ENCODE data around the gene TLR10. TPM values are rescaled to one million over a fixed set of nuclear protein-coding genes. Genes with fewer than 3 reads are reported as not detected.

Gene TLR10
- total and polyA plus RNA-seq, 8 donors, result 0.15 to 3.0 (median 0.70) TPM

DNA sequence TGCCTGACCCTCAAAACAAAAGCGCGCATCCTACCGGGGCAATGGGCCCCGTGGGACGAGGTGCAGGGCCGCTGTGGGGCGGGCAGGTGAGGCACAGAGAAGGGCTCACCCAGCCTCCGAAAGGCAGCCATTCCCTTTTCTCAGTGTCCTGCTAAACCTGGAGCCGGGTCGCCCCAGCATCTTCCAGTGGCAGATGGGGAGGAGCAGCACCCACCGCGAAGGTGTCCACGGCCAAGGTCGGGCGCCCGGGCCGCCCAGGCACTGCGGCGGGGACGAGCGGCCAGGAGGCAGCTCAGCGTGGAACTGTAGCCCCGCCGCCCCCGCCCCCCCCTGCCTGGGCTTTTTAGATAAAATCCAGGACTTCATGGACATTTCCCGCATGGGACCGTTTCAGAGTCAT, 41.0 kb upstream of the TLR10 start:
- Histone ChIP-seq H3K27ac (no peak overlapping the region), H3K9me3 (peaks cover 0 to 4% of the 10 kb centered on the region in 2 donors), H3K27me3 (no peaks in the 10 kb centered on the region), H3K36me3 (peaks cover 0 to 3% of the 10 kb centered on the region in 2 donors), H3K4me3 (no peak overlapping the region), H3K4me1 (no peaks in the 10 kb centered on the region)
- ATAC-seq, result no peak
- DNase-seq, result peak in 1 of 4 donors; percentile 59
- intact Hi-C loops (cut with DNase I), result no loop called here
- no peak for TF ChIP-seq CTCF (IDR thresholded peaks at IDR 0.05)

DNA sequence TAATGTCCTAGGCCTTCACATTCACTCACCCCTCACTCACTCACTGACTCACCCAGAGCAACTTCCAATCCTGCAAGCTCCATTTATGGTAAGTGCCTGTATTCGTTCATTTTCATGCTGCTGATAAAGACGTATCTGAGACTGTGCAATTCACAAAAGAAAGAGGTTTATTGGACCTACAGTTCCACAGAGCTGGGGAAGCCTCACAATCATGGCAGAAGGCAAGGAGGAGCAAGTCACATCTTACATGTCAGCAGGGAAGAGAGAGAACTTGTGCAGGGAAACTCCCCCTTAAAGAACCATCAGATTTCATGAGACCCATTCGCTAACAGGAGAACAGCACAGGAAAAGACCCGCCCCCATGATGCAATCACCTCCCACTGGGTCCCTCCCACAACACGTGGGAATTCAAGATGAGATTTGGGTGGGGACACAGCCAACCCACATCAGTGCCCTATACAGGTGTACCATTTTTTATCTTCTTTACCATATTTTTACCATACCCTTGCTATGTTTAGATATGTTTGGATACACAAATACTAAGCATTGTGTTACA, 40.0 kb upstream of the TLR10 start:
- ATAC-seq, result no peak

DNA sequence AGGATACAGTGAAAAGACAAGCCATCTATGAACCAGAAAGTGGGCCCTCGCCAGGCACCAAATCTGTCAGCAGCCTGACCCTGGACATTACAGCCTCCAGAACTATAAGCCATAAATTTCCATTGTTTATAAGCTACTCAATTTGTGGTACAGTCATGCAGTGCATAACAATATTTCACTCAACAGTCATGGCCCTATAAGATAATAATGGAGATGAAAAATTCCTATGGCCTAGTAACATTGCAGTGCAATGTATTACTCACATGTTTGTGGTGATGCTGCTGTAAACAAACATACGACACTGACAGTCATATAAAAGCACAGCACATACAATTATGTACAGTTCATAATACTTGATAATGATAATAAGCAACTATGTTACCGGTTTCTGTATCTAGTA, 38.9 kb upstream of the TLR10 start:
- Histone ChIP-seq H3K9me3 (peaks cover 0 to 4% of the 10 kb centered on the region in 2 donors), H3K4me3 (no peak overlapping the region), H3K36me3 (no peaks in the 10 kb centered on the region), H3K27me3 (no peaks in the 10 kb centered on the region), H3K27ac (no peak overlapping the region), H3K4me1 (peaks cover 0 to 10% of the 10 kb centered on the region in 2 donors)
- ATAC-seq, result no peak
- intact Hi-C loops (cut with DNase I), result no loop called here
- no peak for DNase-seq
- no peak for TF ChIP-seq CTCF (IDR thresholded peaks at IDR 0.05)

More for the DNA sequence above, 40.0 kb upstream of the TLR10 start:
- TF ChIP-seq CTCF (IDR thresholded peaks at IDR 0.05), result no peak
- no peak overlapping the region for H3K4me3 ChIP-seq
- no peak for DNase-seq
- no peaks in the 10 kb centered on the region for H3K27me3 ChIP-seq
- peaks cover 0 to 4% of the 10 kb centered on the region in 2 donors for H3K9me3 ChIP-seq
- H3K27ac ChIP-seq, result no peak overlapping the region
- intact Hi-C loops (cut with DNase I), result no loop called here
- H3K36me3 ChIP-seq, result peaks cover 0 to 3% of the 10 kb centered on the region in 2 donors
- H3K4me1 ChIP-seq, result peaks cover 0 to 6% of the 10 kb centered on the region in 2 donors

DNA sequence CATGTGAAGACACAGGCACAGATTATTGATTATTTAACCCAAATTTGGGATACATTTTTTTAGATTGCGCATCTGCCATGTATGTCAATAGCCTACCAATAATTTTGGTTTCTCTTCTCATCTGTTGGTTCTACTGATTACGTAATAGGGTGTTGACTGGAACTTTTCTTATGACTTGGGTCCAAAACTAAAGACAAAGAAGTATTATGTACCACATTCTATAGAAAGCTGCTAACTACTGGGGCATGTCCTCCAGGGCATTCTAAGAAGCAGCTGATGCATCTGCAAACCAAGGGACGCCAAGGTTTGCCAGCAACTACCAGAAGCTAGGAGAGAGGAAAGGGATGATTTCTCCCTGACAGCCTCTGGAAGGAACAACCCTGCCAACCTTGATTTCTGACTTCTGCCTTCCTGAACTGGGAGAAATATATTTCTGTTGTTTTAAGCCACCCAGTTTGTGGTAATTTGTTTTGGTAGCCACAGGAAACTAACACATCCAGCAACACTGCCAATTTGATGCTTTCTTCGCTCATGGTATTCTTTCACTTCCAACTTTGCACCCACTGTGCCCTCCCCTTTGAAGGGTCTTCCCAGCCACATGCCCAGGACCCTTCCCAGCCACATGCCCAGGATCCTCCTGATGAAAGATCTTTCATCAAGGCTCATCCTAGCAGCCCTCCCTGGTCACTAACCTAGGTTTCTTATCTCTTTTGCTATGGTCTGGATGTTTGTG, 37.7 kb upstream of the TLR10 start:
- DNase-seq, result no peak
- ATAC-seq, result no peak
- H3K36me3 ChIP-seq, result no peaks in the 10 kb centered on the region
- H3K4me1 ChIP-seq, result peaks cover 0 to 22% of the 10 kb centered on the region in 2 donors
- no peak for TF ChIP-seq CTCF (IDR thresholded peaks at IDR 0.05)
- no peak overlapping the region for H3K27ac ChIP-seq
- no peak overlapping the region for H3K4me3 ChIP-seq
- H3K9me3 ChIP-seq, result peaks cover 0 to 4% of the 10 kb centered on the region in 2 donors
- H3K27me3 ChIP-seq, result no peaks in the 10 kb centered on the region
- intact Hi-C loops (cut with DNase I), result no loop called here

GRCh38 chr4:38819569-38819968, 36.8 kb upstream of the TLR10 start:
- Histone ChIP-seq H3K27ac (no peak overlapping the region), H3K9me3 (peaks cover 0 to 4% of the 10 kb centered on the region in 2 donors), H3K4me1 (peaks cover 0 to 31% of the 10 kb centered on the region in 2 donors), H3K27me3 (no peaks in the 10 kb centered on the region), H3K4me3 (no peak overlapping the region), H3K36me3 (no peaks in the 10 kb centered on the region)
- intact Hi-C loops (cut with DNase I), result no loop called here
- ATAC-seq, result no peak
- DNase-seq, result no peak
- TF ChIP-seq CTCF (IDR thresholded peaks at IDR 0.05), result no peak
